ENCODE results near the gene CD9. TPM values are rescaled to one million over a fixed set of nuclear protein-coding genes. Genes with fewer than 3 reads are reported as not detected.

The CD9 gene
- total and polyA plus RNA-seq, 4 donors, result 267 to 506 (median 294) TPM

- Histone ChIP-seq H3K27me3 (ENCODE audit: control insufficient read depth in 1 of 2, insufficient read depth in 2 of 2, low read length in 1 of 2) (no peaks in the 10 kb centered on the region), H3K4me3 (ENCODE audit: low read length in 2 of 2) (no peak overlapping the region), H3K36me3 (ENCODE audit: control insufficient read depth in 1 of 2, insufficient read depth in 2 of 2, low read length in 1 of 2) (no peaks in the 10 kb centered on the region), H3K27ac (ENCODE audit: low read depth in 1 of 2, low read length in 2 of 2) (peak overlapping the region; percentile 95 to 96), H3K9me3 (ENCODE audit: control insufficient read depth, low read length) (no peaks in the 10 kb centered on the region), H3K4me1 (ENCODE audit: control insufficient read depth in 1 of 2, insufficient read depth in 2 of 2, low read length in 2 of 2) (peaks cover 6 to 13% of the 10 kb centered on the region in 2 donors)
- DNase-seq (peak; percentile 91 to 92), ATAC-seq (ENCODE audit: low FRiP score) (peak; percentile 82)
- 3 to 4% methylated on average over 12 of the region's 12 CpGs for WGBS, 2 donors
- intact Hi-C loops (cut with DNase I), result no loop called here
Measured at GRCh38 chr12:6226002-6226678, 25.9 kb downstream of the CD9 start.

DNA sequence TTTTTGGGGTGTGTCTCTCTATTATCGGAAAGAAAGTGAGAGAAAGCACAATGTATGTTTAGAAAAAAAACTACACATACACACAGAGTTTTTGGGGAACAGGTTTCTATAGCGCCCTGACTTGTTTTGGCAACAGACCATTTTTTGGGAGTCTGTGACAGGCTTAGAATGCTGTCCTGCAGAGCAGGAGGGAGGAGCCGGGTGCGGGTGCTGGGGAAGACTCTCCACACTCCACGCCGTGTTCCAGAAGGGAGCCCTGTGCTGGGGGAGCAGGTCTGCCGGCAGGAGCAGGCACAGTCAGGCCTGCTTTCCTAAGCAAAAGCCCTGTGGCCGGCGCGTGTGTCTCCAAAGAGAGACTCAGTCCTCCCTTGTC, 26.5 kb downstream of the CD9 start:
- WGBS, 2 donors, result 16 to 19% methylated on average over 10 of the region's 10 CpGs
- Histone ChIP-seq H3K4me3 (ENCODE audit: low read length in 2 of 2) (no peak overlapping the region), H3K4me1 (ENCODE audit: control insufficient read depth in 1 of 2, insufficient read depth in 2 of 2, low read length in 2 of 2) (peaks cover 3 to 13% of the 10 kb centered on the region in 2 donors), H3K36me3 (ENCODE audit: control insufficient read depth in 1 of 2, insufficient read depth in 2 of 2, low read length in 1 of 2) (no peaks in the 10 kb centered on the region), H3K9me3 (ENCODE audit: control insufficient read depth, low read length) (no peaks in the 10 kb centered on the region), H3K27ac (ENCODE audit: low read depth in 1 of 2, low read length in 2 of 2) (peak overlapping the region; percentile 94 to 96), H3K27me3 (ENCODE audit: control insufficient read depth in 1 of 2, insufficient read depth in 2 of 2, low read length in 1 of 2) (no peaks in the 10 kb centered on the region)
- ATAC-seq (ENCODE audit: low FRiP score) (peak; percentile 13), DNase-seq (peak in 1 of 2 donors; percentile 81)
- intact Hi-C loops (cut with DNase I), result no loop called here

- DNase-seq, result peak in 1 of 2 donors; percentile 72
- ATAC-seq (ENCODE audit: low FRiP score), result peak; percentile 2
- Histone ChIP-seq H3K4me1 (ENCODE audit: control insufficient read depth in 1 of 2, insufficient read depth in 2 of 2, low read length in 2 of 2) (peaks cover 3 to 10% of the 10 kb centered on the region in 2 donors), H3K36me3 (ENCODE audit: control insufficient read depth in 1 of 2, insufficient read depth in 2 of 2, low read length in 1 of 2) (no peaks in the 10 kb centered on the region), H3K9me3 (ENCODE audit: control insufficient read depth, low read length) (no peaks in the 10 kb centered on the region), H3K4me3 (ENCODE audit: low read length in 2 of 2) (no peak overlapping the region), H3K27ac (ENCODE audit: low read depth in 1 of 2, low read length in 2 of 2) (peak overlapping the region; percentile 95 to 98), H3K27me3 (ENCODE audit: control insufficient read depth in 1 of 2, insufficient read depth in 2 of 2, low read length in 1 of 2) (no peaks in the 10 kb centered on the region)
- WGBS, 2 donors, result 16 to 23% methylated on average over 9 of the region's 9 CpGs
- intact Hi-C loops (cut with DNase I), result loop anchor here (2.0 kb wide), 1 partner anchor 50 kb away; no protein-coding TSS in a partner anchor
Measured at GRCh38 chr12:6228535-6229223, 28.5 kb downstream of the CD9 start.

GRCh38 chr12:6229224-6230218, 29.3 kb downstream of the CD9 start:
- DNase-seq (peak; percentile 88 to 91), ATAC-seq (ENCODE audit: low FRiP score) (peak; percentile 67)
- Histone ChIP-seq H3K9me3 (ENCODE audit: control insufficient read depth, low read length) (no peaks in the 10 kb centered on the region), H3K4me3 (ENCODE audit: low read length in 2 of 2) (no peak overlapping the region), H3K27me3 (ENCODE audit: control insufficient read depth in 1 of 2, insufficient read depth in 2 of 2, low read length in 1 of 2) (no peaks in the 10 kb centered on the region), H3K36me3 (ENCODE audit: control insufficient read depth in 1 of 2, insufficient read depth in 2 of 2, low read length in 1 of 2) (no peaks in the 10 kb centered on the region), H3K27ac (ENCODE audit: low read depth in 1 of 2, low read length in 2 of 2) (peak overlapping the region; percentile 95 to 98), H3K4me1 (ENCODE audit: control insufficient read depth in 1 of 2, insufficient read depth in 2 of 2, low read length in 2 of 2) (peaks cover 3 to 10% of the 10 kb centered on the region in 2 donors)
- intact Hi-C loops (cut with DNase I), result loop anchor here (2.0 kb wide), 1 partner anchor 49 kb away; no protein-coding TSS in a partner anchor
- 6 to 7% methylated on average over 24 of the region's 24 CpGs for WGBS, 2 donors

DNA sequence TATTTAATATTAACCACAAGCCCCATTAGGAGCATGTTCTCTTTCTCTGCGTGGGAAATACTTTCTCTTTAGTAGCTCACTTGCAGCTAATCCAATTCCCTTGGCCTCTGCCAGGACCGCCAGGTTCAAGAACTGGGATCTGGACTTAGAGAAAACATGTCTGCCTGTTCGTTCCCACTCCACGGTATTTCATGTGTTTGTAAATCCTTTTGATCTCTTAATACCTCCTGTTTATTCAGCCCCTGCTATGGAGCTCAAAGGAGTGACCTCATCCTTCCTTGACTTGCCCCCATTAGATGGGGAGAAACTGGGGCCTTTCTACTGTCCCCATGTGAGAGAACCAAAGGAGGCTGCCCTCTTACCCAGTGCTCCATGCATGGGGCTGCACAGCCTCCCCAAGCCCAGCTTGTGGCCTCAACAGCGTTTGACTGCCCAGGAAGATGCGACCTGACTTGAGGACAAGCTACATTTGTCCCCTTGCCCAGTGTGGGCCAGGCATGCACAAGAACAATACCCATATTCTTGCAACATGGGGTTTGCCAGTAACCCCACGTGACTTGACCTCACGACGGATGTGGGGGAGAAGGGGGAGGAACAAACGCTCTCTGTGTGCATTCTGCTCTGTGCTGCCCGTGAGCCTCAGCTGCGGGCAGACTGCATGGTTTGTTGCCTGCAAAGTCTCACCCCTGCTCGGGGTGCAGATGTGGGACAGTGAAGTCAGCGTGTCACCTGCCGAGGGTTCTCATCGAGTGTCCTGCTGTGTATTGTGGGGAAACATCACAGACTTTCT, 30.3 kb downstream of the CD9 start:
- intact Hi-C loops (cut with DNase I), result no loop called here
- no peaks in the 10 kb centered on the region for H3K9me3 ChIP-seq (ENCODE audit: control insufficient read depth, low read length)
- no peaks in the 10 kb centered on the region for H3K27me3 ChIP-seq (ENCODE audit: control insufficient read depth in 1 of 2, insufficient read depth in 2 of 2, low read length in 1 of 2)
- DNase-seq (peak in 1 of 2 donors; percentile 85), ATAC-seq (ENCODE audit: low FRiP score) (no peak)
- H3K36me3 ChIP-seq (ENCODE audit: control insufficient read depth in 1 of 2, insufficient read depth in 2 of 2, low read length in 1 of 2), result peaks cover 0 to 3% of the 10 kb centered on the region in 2 donors
- peaks cover 0 to 8% of the 10 kb centered on the region in 2 donors for H3K4me1 ChIP-seq (ENCODE audit: control insufficient read depth in 1 of 2, insufficient read depth in 2 of 2, low read length in 2 of 2)
- H3K27ac ChIP-seq (ENCODE audit: low read depth in 1 of 2, low read length in 2 of 2), result peak overlapping the region; percentile 89 to 90
- WGBS, 2 donors, result 19 to 20% methylated on average over 16 of the region's 16 CpGs
- H3K4me3 ChIP-seq (ENCODE audit: low read length in 2 of 2), result no peak overlapping the region

DNA sequence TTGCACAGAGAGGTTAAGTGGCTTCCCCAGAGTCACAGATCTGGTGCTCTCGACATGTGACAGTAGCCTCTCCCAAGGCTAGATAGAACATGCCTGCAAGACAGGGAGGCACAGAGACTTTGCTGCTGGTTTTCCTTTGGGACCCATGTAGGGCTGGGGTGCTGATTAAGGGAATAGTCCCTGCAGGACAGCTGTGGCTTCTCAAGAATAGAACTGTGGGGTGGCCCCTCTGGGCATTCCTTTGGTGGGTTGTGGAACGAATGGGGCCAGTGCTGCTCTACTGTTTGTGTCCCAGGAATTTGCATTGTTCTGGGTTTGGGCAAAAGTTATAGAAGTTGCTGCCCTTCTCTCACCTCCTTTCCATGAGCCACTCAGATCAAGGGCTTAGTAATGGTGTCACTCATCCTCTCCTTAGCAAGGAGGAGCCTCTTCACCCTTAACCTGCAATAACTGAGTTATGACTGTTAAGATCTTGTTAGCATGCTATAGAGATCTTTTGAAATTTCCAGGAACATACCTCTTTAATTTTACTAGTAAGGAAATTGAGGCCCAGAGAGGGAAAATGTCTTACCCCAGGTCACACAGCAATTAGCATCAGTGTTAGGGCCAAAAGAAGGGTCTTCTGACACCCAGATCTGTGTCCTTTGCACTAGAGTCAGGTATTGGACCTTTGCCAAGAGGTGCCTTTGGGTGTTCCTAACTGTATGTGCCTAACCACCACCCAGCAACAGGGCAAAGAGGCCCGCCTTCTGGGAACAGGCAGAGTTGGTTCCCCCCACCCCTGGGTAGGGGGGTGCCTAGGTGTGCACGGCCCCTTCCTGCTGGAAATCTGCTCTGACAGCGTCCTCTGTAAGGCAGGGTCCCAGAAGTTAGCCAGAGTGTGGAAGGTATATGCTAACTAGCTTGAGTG, 31.4 kb downstream of the CD9 start:
- DNase-seq (no peak), ATAC-seq (ENCODE audit: low FRiP score) (no peak)
- peak overlapping the region in 1 of 2 donors; percentile 17 for H3K27ac ChIP-seq (ENCODE audit: low read depth in 1 of 2, low read length in 2 of 2)
- no peaks in the 10 kb centered on the region for H3K9me3 ChIP-seq (ENCODE audit: control insufficient read depth, low read length)
- peaks cover 3% of the 10 kb centered on the region in 2 donors for H3K36me3 ChIP-seq (ENCODE audit: control insufficient read depth in 1 of 2, insufficient read depth in 2 of 2, low read length in 1 of 2)
- H3K4me3 ChIP-seq (ENCODE audit: low read length in 2 of 2), result no peak overlapping the region
- WGBS, 2 donors, result 77 to 78% methylated on average over 5 of the region's 5 CpGs
- intact Hi-C loops (cut with DNase I), result no loop called here
- no peaks in the 10 kb centered on the region for H3K27me3 ChIP-seq (ENCODE audit: control insufficient read depth in 1 of 2, insufficient read depth in 2 of 2, low read length in 1 of 2)
- peaks cover 0 to 8% of the 10 kb centered on the region in 2 donors for H3K4me1 ChIP-seq (ENCODE audit: control insufficient read depth in 1 of 2, insufficient read depth in 2 of 2, low read length in 2 of 2)

- Histone ChIP-seq H3K4me3 (ENCODE audit: low read length in 2 of 2) (no peak overlapping the region), H3K27me3 (ENCODE audit: control insufficient read depth in 1 of 2, insufficient read depth in 2 of 2, low read length in 1 of 2) (no peaks in the 10 kb centered on the region), H3K4me1 (ENCODE audit: control insufficient read depth in 1 of 2, insufficient read depth in 2 of 2, low read length in 2 of 2) (peaks cover 0 to 8% of the 10 kb centered on the region in 2 donors), H3K9me3 (ENCODE audit: control insufficient read depth, low read length) (no peaks in the 10 kb centered on the region), H3K27ac (ENCODE audit: low read depth in 1 of 2, low read length in 2 of 2) (peak overlapping the region in 1 of 2 donors; percentile 9), H3K36me3 (ENCODE audit: control insufficient read depth in 1 of 2, insufficient read depth in 2 of 2, low read length in 1 of 2) (peaks cover 3 to 6% of the 10 kb centered on the region in 2 donors)
- WGBS, 2 donors, result 31 to 35% methylated on average over 15 of the region's 15 CpGs
- peak in 1 of 2 donors; percentile 70 for DNase-seq
- intact Hi-C loops (cut with DNase I), result no loop called here
- no peak for ATAC-seq (ENCODE audit: low FRiP score)
Measured at GRCh38 chr12:6233121-6233971, 33.1 kb downstream of the CD9 start.

Measured in aorta (tissue), 5 donors.